ENCODE results near the gene EML5.
A peak's percentile ranks its signal among the peaks of the same experiment; 100 is the strongest.

The EML5 gene

GRCh38 chr14:88618476-88618875, 174.3 kb downstream of the EML5 start:
- no peak overlapping the region for H3K4me3 ChIP-seq (replicated peaks; ENCODE audit: low read depth, low read length)
- no peak for TF ChIP-seq CTCF (IDR thresholded peaks at IDR 0.05; ENCODE audit: low read length, missing control alignments)
- DNase-seq (ENCODE audit: low read depth) = no peak

GRCh38 chr14:88617479-88617878, 175.3 kb downstream of the EML5 start:
- no peak overlapping the region for H3K4me3 ChIP-seq (replicated peaks; ENCODE audit: low read depth, low read length)
- no peak for TF ChIP-seq CTCF (IDR thresholded peaks at IDR 0.05; ENCODE audit: low read length, missing control alignments)
- DNase-seq (ENCODE audit: low read depth) = no peak

- no peak for DNase-seq (ENCODE audit: low read depth)
- H3K4me3 ChIP-seq (replicated peaks; ENCODE audit: low read depth, low read length) = no peak overlapping the region
- TF ChIP-seq CTCF (IDR thresholded peaks at IDR 0.05; ENCODE audit: low read length, missing control alignments) = no peak
These were observed 176.1 kb downstream of the EML5 start for GRCh38 chr14:88616697-88617096.

- TF ChIP-seq CTCF (IDR thresholded peaks at IDR 0.05; ENCODE audit: low read length, missing control alignments) = no peak
- no peak overlapping the region for H3K4me3 ChIP-seq (replicated peaks; ENCODE audit: low read depth, low read length)
- DNase-seq (ENCODE audit: low read depth) = peak; percentile 75
These were observed 178.4 kb downstream of the EML5 start for GRCh38 chr14:88614218-88614907.

GRCh38 chr14:88613552-88614010, 179.2 kb downstream of the EML5 start:
- H3K4me3 ChIP-seq (replicated peaks; ENCODE audit: low read depth, low read length) = no peak overlapping the region
- TF ChIP-seq CTCF (IDR thresholded peaks at IDR 0.05; ENCODE audit: low read length, missing control alignments) = no peak
- DNase-seq (ENCODE audit: low read depth) = peak; percentile 44

GRCh38 chr14:88612981-88613380, 179.8 kb downstream of the EML5 start:
- DNase-seq (ENCODE audit: low read depth) = no peak
- no peak for TF ChIP-seq CTCF (IDR thresholded peaks at IDR 0.05; ENCODE audit: low read length, missing control alignments)
- no peak overlapping the region for H3K4me3 ChIP-seq (replicated peaks; ENCODE audit: low read depth, low read length)

- no peak for DNase-seq (ENCODE audit: low read depth)
- no peak overlapping the region for H3K4me3 ChIP-seq (replicated peaks; ENCODE audit: low read depth, low read length)
- TF ChIP-seq CTCF (IDR thresholded peaks at IDR 0.05; ENCODE audit: low read length, missing control alignments) = no peak
These were observed 180.9 kb downstream of the EML5 start for GRCh38 chr14:88611878-88612277.
